GM12878 (cell line): Measurements from ENCODE around the gene DSC3. TPM values are rescaled to one million over a fixed set of nuclear protein-coding genes. Genes with fewer than 3 reads are reported as not detected.

Experiments used
- ATAC-seq: fragments of 200-7000 bp; cut with Tn5 transposase; 3 replicates; pipeline ENCODE4 v1.9.1; 2020; ENCODE audit warnings: mild to moderate bottlenecking, moderate library complexity
- BruUV-seq: library from RNA; stranded (reverse); fragments of 400-500 nt; replicated peaks from 2 replicates; lab custom pipeline; 2021; lab: Mats Ljungman, UMichigan
- CTCF ChIA-PET: fragments of 300-600 bp; sonication (Branson Sonifier 250); formaldehyde crosslinking; extraction: SDS; loops from one replicate; lab custom pipeline; 2021; ENCODE audit warnings: inconsistent platforms; lab: Yijun Ruan, JAX
- POLR2A ChIA-PET: fragments of 350-600 bp; formaldehyde crosslinking; extraction: SDS; loops from one replicate; lab custom pipeline; 2021; ENCODE audit warnings: inconsistent platforms; lab: Charles Lee
- RAD21 ChIA-PET: fragments of 300-600 bp; sonication (Branson Sonifier 250); formaldehyde crosslinking; loops from one replicate; lab custom pipeline; 2023; ENCODE audit warnings: antibody characterized with exemption; ENCODE audit not compliant: unreplicated experiment; lab: Charles Lee
- SMC1A ChIA-PET: fragments of 300-600 bp; sonication (Branson Sonifier 250); formaldehyde crosslinking; loops from one replicate; lab custom pipeline; 2023; ENCODE audit not compliant: unreplicated experiment, uncharacterized antibody; lab: Charles Lee
- DNase-seq: peaks from one replicate; pipeline ENCODE4 v3.0.0-alpha.2; 2011; ENCODE audit warnings: low read depth, low spot score
- FAIRE-seq: peaks from 3 replicates; lab custom pipeline; 2011; peaks lifted over from hg19 to GRCh38; lab: Jason Lieb, UNC
- H2AFZ ChIP-seq: 2 replicates; pipeline ENCODE4 v1.6.0; 2011; ENCODE audit warnings: low read depth, low read length, control low read depth; ENCODE audit not compliant: control insufficient read depth
- H3K27ac ChIP-seq: 2 replicates; pipeline ENCODE4 v1.5.1; 2011; ENCODE audit warnings: control low read depth; ENCODE audit not compliant: control insufficient read depth, insufficient read depth
- H3K27me3 ChIP-seq, 2 experiments: replicated peaks in 1 of 2; 2 replicates each; pipeline versions ENCODE4 v1.6.0 to v1.6.1; 2011; ENCODE audit warnings: low read length in 1 of 2; ENCODE audit not compliant: control insufficient read depth in 2 of 2, insufficient read depth in 2 of 2
- H3K36me3 ChIP-seq, 2 experiments: 2 replicates each; pipeline ENCODE4 v1.5.1; 2011; ENCODE audit warnings: low read length in 1 of 2; ENCODE audit not compliant: control insufficient read depth in 2 of 2, insufficient read depth in 2 of 2
- H3K4me1 ChIP-seq: 2 replicates; pipeline ENCODE4 v1.6.1; 2011; ENCODE audit warnings: mild to moderate bottlenecking, low read length, moderate library complexity, mixed read lengths; ENCODE audit not compliant: control insufficient read depth, insufficient read depth
- H3K4me2 ChIP-seq: 2 replicates; pipeline ENCODE4 v1.6.0; 2011; ENCODE audit warnings: control low read depth; ENCODE audit not compliant: control insufficient read depth, insufficient read depth
- H3K4me3 ChIP-seq: fragments of 200-600 bp; sonication (generic); 2 replicates; pipeline ENCODE4 v1.5.1; 2016
- H3K79me2 ChIP-seq: 2 replicates; pipeline ENCODE4 v1.6.0; 2011; ENCODE audit warnings: low read length; ENCODE audit not compliant: control insufficient read depth, insufficient read depth
- H3K9ac ChIP-seq: 2 replicates; pipeline ENCODE4 v1.8.0; 2011; ENCODE audit warnings: low read length, control low read depth, mixed read lengths; ENCODE audit not compliant: control insufficient read depth, insufficient read depth
- H3K9me3 ChIP-seq: replicated peaks from 3 replicates; pipeline ENCODE4 v1.5.1; 2011; ENCODE audit warnings: mild to moderate bottlenecking, low read length; ENCODE audit not compliant: control insufficient read depth, insufficient read depth
- H4K20me1 ChIP-seq: 2 replicates; pipeline ENCODE4 v1.6.0; 2011; ENCODE audit not compliant: control insufficient read depth, insufficient read depth
- BCL11A ChIP-seq: IDR thresholded peaks from 2 replicates; pipeline ENCODE4 v1.6.1; 2011; ENCODE audit warnings: low read depth, low read length
- DPF2 ChIP-seq: fragments of 450-650 bp; IDR thresholded peaks from 2 replicates; pipeline ENCODE4 v1.6.1; 2017; ENCODE audit warnings: mild to moderate bottlenecking
- EGR1 ChIP-seq, 2 experiments: IDR thresholded peaks; 1 replicate in 1 of 2; 2 replicates in 1 of 2; pipeline ENCODE4 v1.6.1; 2011 to 2012; ENCODE audit warnings: low read depth in 2 of 2, low read length in 2 of 2, borderline replicate concordance in 1 of 2, mild to moderate bottlenecking in 1 of 2, moderate library complexity in 1 of 2
- ETV6 ChIP-seq, 2 experiments: fragments of 450-650 bp in 1 of 2; IDR thresholded peaks in 1 of 2; conservative IDR thresholded peaks in 1 of 2; 2 replicates each; pipeline ENCODE4 v1.6.1; 2014; ENCODE audit warnings: antibody characterized with exemption in 1 of 2, borderline replicate concordance in 1 of 2, low read depth in 1 of 2, mild to moderate bottlenecking in 1 of 2, moderate library complexity in 1 of 2
- FOXM1 ChIP-seq: IDR thresholded peaks from 2 replicates; pipeline ENCODE4 v1.6.1; 2012; ENCODE audit warnings: low read depth, mild to moderate bottlenecking, inconsistent platforms, low read length, moderate library complexity
- HDAC2 ChIP-seq: fragments of 200-600 bp; sonication (generic); IDR thresholded peaks from 2 replicates; pipeline ENCODE4 v1.6.1; 2017
- JUNB ChIP-seq: IDR thresholded peaks from 2 replicates; pipeline ENCODE4 v1.6.1; 2016; ENCODE audit warnings: antibody characterized with exemption, mild to moderate bottlenecking
- KAT2A ChIP-seq: conservative IDR thresholded peaks from 2 replicates; pipeline ENCODE4 v1.6.1; 2011; ENCODE audit warnings: low read depth, low read length; ENCODE audit not compliant: control insufficient read depth
- NFIC ChIP-seq: IDR thresholded peaks from 2 replicates; pipeline ENCODE4 v1.6.1; 2012; ENCODE audit warnings: low read depth, mild to moderate bottlenecking, inconsistent platforms, low read length, moderate library complexity
- RAD21 ChIP-seq: IDR thresholded peaks from 2 replicates; pipeline ENCODE4 v1.6.1; 2011; ENCODE audit warnings: mild to moderate bottlenecking, low read depth, low read length, moderate library complexity; ENCODE audit not compliant: insufficient read depth
- RFX5 ChIP-seq: IDR thresholded peaks from 2 replicates; pipeline ENCODE4 v1.6.1; 2011; ENCODE audit warnings: low read depth, low read length, improper control_type of control experiment
- TAF1 ChIP-seq: IDR thresholded peaks from 2 replicates; pipeline ENCODE4 v1.6.1; 2011; ENCODE audit warnings: mild to moderate bottlenecking, low read depth, low read length, borderline replicate concordance
- TARDBP ChIP-seq: IDR thresholded peaks from 2 replicates; pipeline ENCODE4 v1.6.1; 2016; ENCODE audit warnings: borderline replicate concordance
- ZNF217 ChIP-seq: fragments of 450-650 bp; IDR thresholded peaks from 2 replicates; pipeline ENCODE4 v1.6.1; 2017; ENCODE audit warnings: antibody characterized with exemption, mild to moderate bottlenecking
- WGBS: methylation state at CpG from one replicate; pipeline ENCODE4 v1.1.6; 2016; ENCODE audit warnings: low lambda C conversion rate; ENCODE audit not compliant: insufficient replicate concordance, insufficient coverage; ENCODE audit errors: missing lambda C conversion rate; 5-methylcytosine and 5-hydroxymethylcytosine counted together
- in situ Hi-C: fragments of 300-500 bp; cut with MboI; formaldehyde crosslinking; loops from 9 replicates; pipeline ENCODE4 v1.14.3; 2018; ENCODE audit warnings: mixed read lengths
- intact Hi-C: fragments of 100-400 bp; cut with micrococcal nuclease; formaldehyde crosslinking; loops from one replicate; pipeline ENCODE4 v1.14.2; 2022; ENCODE audit not compliant: unreplicated experiment
- polyA plus RNA-seq, 11 experiments: library from polyadenylated mRNA; depleted of rRNA in 4 of 11; unstranded in 6 of 11; stranded (reverse) in 5 of 11; fragments of >200 nt; fragmentation: Nextera tagmentation in 4 of 11; fragmentation: Illumina TruSeq in 1 of 11; extraction: Ambion mirVana in 4 of 11; extraction: Trizol in 1 of 11; gene quantifications; 1 replicate in 1 of 11; 2 replicates in 10 of 11; pipeline versions ENCODE4 v1.2.1 to v1.2.3, GENCODE V29; 2011 to 2016; ENCODE audit warnings: inconsistent platforms in 2 of 11, missing spikeins in 2 of 11, low read depth in 1 of 11
- total RNA-seq, 4 experiments: library from RNA; depleted of rRNA in 3 of 4; stranded (reverse); fragments of >200 nt in 3 of 4; fragmentation: Illumina TruSeq in 1 of 4; extraction: Trizol in 1 of 4; gene quantifications; 2 replicates each; pipeline versions ENCODE4 v1.2.1 to v1.2.3, GENCODE V29; 2013 to 2021
- TF ChIP-seq, protein P1 (sequence below): fragments of 450-650 bp; formaldehyde crosslinking; IDR thresholded peaks from 2 replicates; pipeline ENCODE4 v1.4.0; 2020; ENCODE audit warnings: mild to moderate bottlenecking, moderate library complexity
- TF ChIP-seq, protein P2 (sequence below): IDR thresholded peaks from 2 replicates; pipeline ENCODE4 v1.6.1; 2012; ENCODE audit warnings: low read length, inconsistent platforms

Gene DSC3
- total and polyA plus RNA-seq, 10 of the 15 experiments (the other 5 are each of a cell fraction or from before 2014, with no cell fraction given): 0.01 to 2.9 (median 1.6) TPM

DNA sequence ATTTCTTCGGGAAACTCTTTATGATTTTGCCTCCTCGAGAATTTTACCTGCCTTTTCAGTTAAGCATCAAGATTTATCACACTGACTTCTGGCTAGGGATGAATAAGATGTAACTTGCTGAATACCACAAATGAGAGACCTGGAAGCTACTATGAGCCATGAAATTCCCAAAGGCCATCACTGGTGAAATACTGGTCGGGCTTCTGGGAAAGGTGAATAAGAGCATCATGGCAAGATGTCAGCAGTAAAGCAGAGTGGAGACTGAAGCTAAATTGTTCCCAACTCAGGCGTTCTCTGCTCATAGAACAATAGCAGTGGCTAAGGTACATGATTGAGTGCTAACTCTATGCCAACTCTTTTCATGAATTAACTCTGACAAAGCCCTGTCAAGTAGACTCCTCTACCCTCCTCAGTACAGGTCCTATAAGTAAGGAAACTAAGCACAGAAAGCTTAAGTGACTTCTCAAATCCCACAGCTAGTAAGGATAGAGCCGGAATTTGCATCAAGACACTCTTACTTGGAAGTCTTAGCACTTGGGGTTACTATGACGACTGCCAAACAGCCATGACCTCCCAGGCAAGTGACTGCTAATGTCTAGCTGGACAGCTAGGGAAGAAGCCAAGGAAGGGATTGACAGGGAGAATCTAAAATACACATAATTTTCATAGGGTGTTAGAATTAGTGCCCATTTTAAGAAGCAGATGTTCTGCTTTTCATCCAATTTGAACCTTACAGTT, 22.7 kb upstream of the DSC3 start (continued):
- TF ChIP-seq, protein P1, sequence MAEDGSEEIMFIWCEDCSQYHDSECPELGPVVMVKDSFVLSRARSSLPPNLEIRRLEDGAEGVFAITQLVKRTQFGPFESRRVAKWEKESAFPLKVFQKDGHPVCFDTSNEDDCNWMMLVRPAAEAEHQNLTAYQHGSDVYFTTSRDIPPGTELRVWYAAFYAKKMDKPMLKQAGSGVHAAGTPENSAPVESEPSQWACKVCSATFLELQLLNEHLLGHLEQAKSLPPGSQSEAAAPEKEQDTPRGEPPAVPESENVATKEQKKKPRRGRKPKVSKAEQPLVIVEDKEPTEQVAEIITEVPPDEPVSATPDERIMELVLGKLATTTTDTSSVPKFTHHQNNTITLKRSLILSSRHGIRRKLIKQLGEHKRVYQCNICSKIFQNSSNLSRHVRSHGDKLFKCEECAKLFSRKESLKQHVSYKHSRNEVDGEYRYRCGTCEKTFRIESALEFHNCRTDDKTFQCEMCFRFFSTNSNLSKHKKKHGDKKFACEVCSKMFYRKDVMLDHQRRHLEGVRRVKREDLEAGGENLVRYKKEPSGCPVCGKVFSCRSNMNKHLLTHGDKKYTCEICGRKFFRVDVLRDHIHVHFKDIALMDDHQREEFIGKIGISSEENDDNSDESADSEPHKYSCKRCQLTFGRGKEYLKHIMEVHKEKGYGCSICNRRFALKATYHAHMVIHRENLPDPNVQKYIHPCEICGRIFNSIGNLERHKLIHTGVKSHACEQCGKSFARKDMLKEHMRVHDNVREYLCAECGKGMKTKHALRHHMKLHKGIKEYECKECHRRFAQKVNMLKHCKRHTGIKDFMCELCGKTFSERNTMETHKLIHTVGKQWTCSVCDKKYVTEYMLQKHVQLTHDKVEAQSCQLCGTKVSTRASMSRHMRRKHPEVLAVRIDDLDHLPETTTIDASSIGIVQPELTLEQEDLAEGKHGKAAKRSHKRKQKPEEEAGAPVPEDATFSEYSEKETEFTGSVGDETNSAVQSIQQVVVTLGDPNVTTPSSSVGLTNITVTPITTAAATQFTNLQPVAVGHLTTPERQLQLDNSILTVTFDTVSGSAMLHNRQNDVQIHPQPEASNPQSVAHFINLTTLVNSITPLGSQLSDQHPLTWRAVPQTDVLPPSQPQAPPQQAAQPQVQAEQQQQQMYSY (CRISPR knock-in tag): no peak
- TF ChIP-seq DPF2 (no peak), HDAC2 (no peak)

DNA sequence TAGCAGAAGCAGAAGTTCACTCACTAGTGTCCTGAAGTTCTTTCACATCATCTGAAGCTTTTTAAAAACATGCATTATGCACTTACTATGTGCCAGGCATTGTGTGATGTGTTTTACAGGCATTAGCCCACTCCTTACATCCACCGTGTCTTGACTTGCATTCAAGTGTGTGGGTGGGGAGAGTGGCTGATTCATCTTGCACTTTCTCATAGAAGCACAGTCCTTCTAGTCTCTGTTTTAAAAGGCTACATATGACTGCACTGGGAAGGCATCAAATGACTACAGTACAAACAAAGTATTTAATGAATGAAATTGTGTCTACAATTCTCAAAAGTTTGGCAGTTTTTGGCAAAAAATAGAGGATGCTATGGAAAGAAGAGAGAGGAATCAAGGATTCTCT, 21.6 kb upstream of the DSC3 start:
- intact Hi-C loops (no loop called here), in situ Hi-C loops (no loop called here)
- Histone ChIP-seq H3K36me3 (no peaks in the 10 kb centered on the region), H3K4me3 (no peak overlapping the region), H2AFZ (no peak overlapping the region), H3K79me2 (no peaks in the 10 kb centered on the region), H3K27me3 (no peaks in the 10 kb centered on the region), H3K4me1 (no peaks in the 10 kb centered on the region), H3K4me2 (no peak overlapping the region), H3K9me3 (no peaks in the 10 kb centered on the region), H3K27ac (no peak overlapping the region), H4K20me1 (no peaks in the 10 kb centered on the region), H3K9ac (no peak overlapping the region)
- DNase-seq: peak; percentile 17
- BruUV-seq: no TSS peak
- POLR2A ChIA-PET: no interaction called here
- SMC1A ChIA-PET: interaction anchor here (0.7 kb wide), 1 partner anchor 496 kb away, joined by 3 read pairs; no protein-coding TSS in a partner anchor
- ATAC-seq: peak; percentile 68
- WGBS: 0% methylated on average over 1 of the region's 1 CpG
- RAD21 ChIA-PET: no interaction called here
- FAIRE-seq: no peak
- CTCF ChIA-PET: no interaction called here
- TF ChIP-seq KAT2A: no peak
- TF ChIP-seq ETV6 (conservative IDR thresholded peaks at IDR 0.05 in 1 of 2, IDR thresholded peaks at IDR 0.05 in 1 of 2; ENCODE audit: borderline replicate concordance in 1 of 2, low read depth in 1 of 2): peak in 1 of 2 experiments; percentile 22; a peak in 1 of 4 replicates
- TF ChIP-seq RFX5: no peak
- TF ChIP-seq TAF1: no peak
- peak; percentile 77 for TF ChIP-seq JUNB
- TF ChIP-seq ZNF217: no peak
- TF ChIP-seq RAD21: no peak
- TF ChIP-seq EGR1 (IDR thresholded peaks at IDR 0.05; ENCODE audit: borderline replicate concordance in 1 of 2, low read depth in 2 of 2, low read length in 2 of 2): peak in 1 of 2 experiments; percentile 76; a peak in 2 of 3 replicates
- TF ChIP-seq NFIC: peak; percentile 82
- TF ChIP-seq, protein P2, sequence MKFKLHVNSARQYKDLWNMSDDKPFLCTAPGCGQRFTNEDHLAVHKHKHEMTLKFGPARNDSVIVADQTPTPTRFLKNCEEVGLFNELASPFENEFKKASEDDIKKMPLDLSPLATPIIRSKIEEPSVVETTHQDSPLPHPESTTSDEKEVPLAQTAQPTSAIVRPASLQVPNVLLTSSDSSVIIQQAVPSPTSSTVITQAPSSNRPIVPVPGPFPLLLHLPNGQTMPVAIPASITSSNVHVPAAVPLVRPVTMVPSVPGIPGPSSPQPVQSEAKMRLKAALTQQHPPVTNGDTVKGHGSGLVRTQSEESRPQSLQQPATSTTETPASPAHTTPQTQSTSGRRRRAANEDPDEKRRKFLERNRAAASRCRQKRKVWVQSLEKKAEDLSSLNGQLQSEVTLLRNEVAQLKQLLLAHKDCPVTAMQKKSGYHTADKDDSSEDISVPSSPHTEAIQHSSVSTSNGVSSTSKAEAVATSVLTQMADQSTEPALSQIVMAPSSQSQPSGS: peak; percentile 61; the same call in 1 of the 2 replicates
- TF ChIP-seq FOXM1: peak; percentile 53; the same call in 1 of the 2 replicates
- TF ChIP-seq TARDBP: no peak
- peak; percentile 44; the same call in 1 of the 2 replicates for TF ChIP-seq BCL11A
